NCI-H2081 (cell line): ENCODE results near the gene IFRD2.
A peak's percentile ranks its signal among the peaks of the same experiment; 100 is the strongest.

ENCODE experiments used
- DNase-seq, 2 experiments: peaks; one replicate each; lab custom pipeline; 2025; lab: John Stamatoyannopoulos, UW

The IFRD2 gene

GRCh38 chr3:50292159-50293078 lies at the start of gene IFRD2:
TSS of gene IFRD2 (minus strand) at chr3:50292429. CDS start at chr3:50292274, 155 bp downstream.
- DNase-seq = peak; percentile 93 to 96

GRCh38 chr3:50341537-50341936 lies 49.3 kb upstream of the IFRD2 start:
- no peak for DNase-seq

GRCh38 chr3:50340448-50341329 lies 48.5 kb upstream of the IFRD2 start, which contains the start of gene RASSF1:
TSS of gene RASSF1 (minus strand) at chr3:50340836. CDS start at chr3:50340805, 31 bp downstream.
- DNase-seq = no peak

GRCh38 chr3:50340147-50340447 lies 47.9 kb upstream of the IFRD2 start:
- no peak for DNase-seq

- no peak for DNase-seq
These were observed 47.4 kb upstream of the IFRD2 start for GRCh38 chr3:50339485-50340146.

GRCh38 chr3:50338965-50339364 lies 46.7 kb upstream of the IFRD2 start:
- no peak for DNase-seq

GRCh38 chr3:50337175-50337861 lies 45.1 kb upstream of the IFRD2 start:
- peak; percentile 95 to 97 for DNase-seq

GRCh38 chr3:50336452-50337174 lies 44.4 kb upstream of the IFRD2 start:
- DNase-seq = no peak

- no peak for DNase-seq
These were observed 42.3 kb upstream of the IFRD2 start for GRCh38 chr3:50334339-50335075.

- no peak for DNase-seq
These were observed 41.6 kb upstream of the IFRD2 start for GRCh38 chr3:50333744-50334328.

GRCh38 chr3:50331364-50331907 lies 39.2 kb upstream of the IFRD2 start:
- no peak for DNase-seq

GRCh38 chr3:50330330-50330729 lies 38.1 kb upstream of the IFRD2 start:
- DNase-seq = no peak

- DNase-seq = peak; percentile 93 to 94
These were observed 35.9 kb upstream of the IFRD2 start, which contains the start of gene TUSC2 for GRCh38 chr3:50327943-50328691. TSS of gene TUSC2 (minus strand) at chr3:50328223. CDS start at chr3:50328099, 124 bp downstream.

- no peak for DNase-seq
These were observed 34.9 kb upstream of the IFRD2 start for GRCh38 chr3:50327129-50327528.

- DNase-seq = no peak
These were observed 33.9 kb upstream of the IFRD2 start for GRCh38 chr3:50326182-50326541.

GRCh38 chr3:50325497-50326181 lies 33.4 kb upstream of the IFRD2 start:
- no peak for DNase-seq

GRCh38 chr3:50325113-50325480 lies 32.9 kb upstream of the IFRD2 start:
- DNase-seq = no peak
